Gastroesophageal sphincter (tissue), 4 donors: ENCODE results near the gene AXL. TPM values are rescaled to one million over a fixed set of nuclear protein-coding genes. Genes with fewer than 3 reads are reported as not detected.

Source experiments
- ATAC-seq: fragments of 150-250 bp; one replicate; pipeline ENCODE4 v1.9.1; 2016; ENCODE audit warnings: mild to moderate bottlenecking, moderate library complexity
- H3K27ac ChIP-seq, 4 donors: fragments of 200-600 bp; sonication (generic) in 3 of 4; 1 replicate in 3 of 4; 2 replicates in 1 of 4; pipeline ENCODE4 v1.5.1; 2016 to 2019
- H3K27me3 ChIP-seq: fragments of 200-600 bp; sonication (generic); one replicate; pipeline ENCODE4 v1.5.1; 2019
- H3K36me3 ChIP-seq, 2 donors: fragments of 200-600 bp; sonication (generic); one replicate each; pipeline ENCODE4 v1.5.1; 2019; ENCODE audit warnings: control low read depth in 1 of 2
- H3K4me1 ChIP-seq, 3 donors: fragments of 200-600 bp; sonication (generic); 1 replicate in 2 of 3; 2 replicates in 1 of 3; pipeline ENCODE4 v1.5.1; 2016 to 2019; ENCODE audit warnings: control low read depth in 2 of 3
- H3K4me3 ChIP-seq, 2 donors: fragments of 200-600 bp; sonication (generic); one replicate each; pipeline ENCODE4 v1.5.1; 2019; ENCODE audit warnings: mild to moderate bottlenecking in 1 of 2, moderate library complexity in 1 of 2
- H3K9me3 ChIP-seq, 3 donors: fragments of 200-600 bp; sonication (generic); one replicate each; pipeline ENCODE4 v1.5.1; 2017 to 2019; ENCODE audit warnings: control low read depth in 2 of 3
- EP300 ChIP-seq: sonication (generic); formaldehyde crosslinking; IDR thresholded peaks from one replicate; pipeline ENCODE4 v1.6.1; 2017; ENCODE audit warnings: antibody characterized with exemption, mild to moderate bottlenecking
- POLR2A ChIP-seq, 2 donors: fragments of 450-650 bp; IDR thresholded peaks; one replicate each; pipeline ENCODE4 v1.6.1; 2017; ENCODE audit warnings: antibody characterized with exemption in 2 of 2, mild to moderate bottlenecking in 2 of 2, moderate library complexity in 1 of 2
- POLR2AphosphoS5 ChIP-seq: sonication (generic); formaldehyde crosslinking; IDR thresholded peaks from one replicate; pipeline ENCODE4 v1.6.1; 2017; ENCODE audit warnings: antibody characterized with exemption
- WGBS, 2 donors: methylation state at CpG; one replicate each; pipeline ENCODE4 v1.1.5; 2018; ENCODE audit warnings: low coverage in 1 of 2; 5-methylcytosine and 5-hydroxymethylcytosine counted together
- total RNA-seq, 4 donors: library from RNA; depleted of rRNA; stranded (reverse); fragments of >200 nt; gene quantifications; one replicate each; pipeline ENCODE4 v1.1.0, GENCODE V29; 2016
- TF ChIP-seq, protein P1 (sequence below), 4 experiments: fragments of 200-600 bp in 2 of 4; fragments of 450-650 bp in 2 of 4; sonication (generic) in 1 of 4; IDR thresholded peaks; one replicate each; pipeline ENCODE4 v1.5.1; 2017 to 2019; ENCODE audit warnings: antibody characterized with exemption in 4 of 4, mild to moderate bottlenecking in 2 of 4, moderate library complexity in 2 of 4

Gene AXL
- total RNA-seq, 4 donors from 2014 or later, result 129 to 232 (median 166) TPM

DNA sequence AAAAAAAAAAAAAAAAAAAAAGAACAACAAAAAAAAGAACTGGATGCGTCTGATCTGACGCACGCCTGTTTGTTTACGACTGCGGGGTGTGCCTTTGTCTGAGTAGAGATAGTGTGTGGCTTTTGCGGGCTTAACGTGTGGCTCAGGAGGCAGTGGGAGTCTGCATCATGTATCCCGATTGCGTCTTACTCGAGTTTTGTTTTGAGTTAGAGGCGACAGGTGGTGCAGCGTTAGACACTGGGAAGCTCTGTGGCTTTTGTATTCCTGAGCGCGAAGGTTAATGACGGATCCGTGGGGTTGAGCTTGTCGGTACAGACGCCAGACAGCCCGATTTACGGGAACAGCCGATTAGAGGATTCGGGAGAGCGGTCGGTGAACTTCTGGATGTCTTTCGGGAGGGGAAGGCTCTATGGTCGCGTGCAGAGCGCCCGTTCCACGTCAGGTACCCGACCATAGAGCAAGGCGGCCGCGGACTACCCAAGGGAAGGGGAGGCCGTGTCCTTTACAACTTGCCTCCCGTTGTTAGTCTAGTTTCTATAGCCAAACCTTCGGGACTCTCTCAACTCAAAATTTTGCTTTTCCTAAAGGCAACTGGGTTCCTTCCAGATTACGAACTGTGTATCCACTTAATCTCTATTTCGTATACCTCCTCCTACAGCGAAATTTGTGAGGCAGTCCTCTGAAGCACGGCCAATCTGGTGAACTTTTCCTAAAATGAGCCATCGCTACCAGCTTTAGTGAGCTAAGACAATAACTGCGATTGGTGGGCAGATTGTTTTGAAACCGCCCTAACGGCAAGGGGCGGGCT lies 44.2 kb downstream of the AXL start:
- Histone ChIP-seq H3K4me1 (peaks cover 4 to 41% (median 27%) of the 10 kb centered on the region in 3 donors), H3K27ac (peak overlapping the region; percentile 97 to 99 (median 98)), H3K9me3 (no peaks in the 10 kb centered on the region), H3K36me3 (peaks cover 0 to 37% of the 10 kb centered on the region in 2 donors), H3K27me3 (no peaks in the 10 kb centered on the region), H3K4me3 (peak overlapping the region; percentile 67 to 74)
- TF ChIP-seq POLR2AphosphoS5, result peak; percentile 93
- TF ChIP-seq EP300, result no peak
- peak; percentile 81 to 86 for TF ChIP-seq POLR2A (IDR thresholded peaks at IDR 0.05)
- TF ChIP-seq, protein P1, sequence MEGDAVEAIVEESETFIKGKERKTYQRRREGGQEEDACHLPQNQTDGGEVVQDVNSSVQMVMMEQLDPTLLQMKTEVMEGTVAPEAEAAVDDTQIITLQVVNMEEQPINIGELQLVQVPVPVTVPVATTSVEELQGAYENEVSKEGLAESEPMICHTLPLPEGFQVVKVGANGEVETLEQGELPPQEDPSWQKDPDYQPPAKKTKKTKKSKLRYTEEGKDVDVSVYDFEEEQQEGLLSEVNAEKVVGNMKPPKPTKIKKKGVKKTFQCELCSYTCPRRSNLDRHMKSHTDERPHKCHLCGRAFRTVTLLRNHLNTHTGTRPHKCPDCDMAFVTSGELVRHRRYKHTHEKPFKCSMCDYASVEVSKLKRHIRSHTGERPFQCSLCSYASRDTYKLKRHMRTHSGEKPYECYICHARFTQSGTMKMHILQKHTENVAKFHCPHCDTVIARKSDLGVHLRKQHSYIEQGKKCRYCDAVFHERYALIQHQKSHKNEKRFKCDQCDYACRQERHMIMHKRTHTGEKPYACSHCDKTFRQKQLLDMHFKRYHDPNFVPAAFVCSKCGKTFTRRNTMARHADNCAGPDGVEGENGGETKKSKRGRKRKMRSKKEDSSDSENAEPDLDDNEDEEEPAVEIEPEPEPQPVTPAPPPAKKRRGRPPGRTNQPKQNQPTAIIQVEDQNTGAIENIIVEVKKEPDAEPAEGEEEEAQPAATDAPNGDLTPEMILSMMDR (IDR thresholded peaks at IDR 0.05), result no peak
- peak; percentile 8 for ATAC-seq
- WGBS, 2 donors, result 0% methylated on average over 9 to 27 of the region's 46 CpGs

DNA sequence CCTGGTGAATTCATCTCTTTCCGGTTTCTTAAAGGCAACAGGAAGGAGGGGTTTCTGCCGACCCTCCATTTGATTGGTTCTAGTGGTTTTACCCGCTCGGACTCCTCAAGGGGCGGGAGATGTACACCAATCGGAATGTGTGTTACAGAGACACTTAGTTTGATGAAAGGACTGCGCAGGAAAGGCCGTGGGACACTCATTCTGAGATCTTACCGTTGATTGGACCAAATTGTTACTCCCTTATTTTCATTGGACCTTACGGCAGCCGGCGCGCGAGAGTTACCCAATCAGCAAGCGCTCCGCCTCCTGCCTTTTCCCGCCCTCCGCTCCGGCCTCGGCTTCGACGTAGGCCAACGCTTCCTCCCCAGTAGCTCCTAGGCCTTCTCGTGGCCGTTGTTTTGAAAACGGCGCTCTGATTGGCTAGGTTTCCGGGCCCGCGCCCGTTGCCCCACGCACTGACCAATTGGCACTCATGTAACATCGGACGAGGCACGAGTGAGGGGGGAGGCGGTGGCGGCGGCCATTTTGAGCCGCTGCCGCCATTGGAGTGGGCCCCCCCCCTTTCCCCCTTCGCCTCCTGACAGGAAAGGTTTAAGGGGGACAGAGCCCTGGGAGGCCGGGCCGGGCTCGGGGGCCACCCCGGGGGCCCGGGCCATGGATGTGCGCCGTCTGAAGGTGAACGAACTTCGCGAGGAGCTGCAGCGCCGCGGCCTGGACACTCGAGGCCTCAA lies 45.0 kb downstream of the AXL start, which contains the start of gene HNRNPUL1:
Gene HNRNPUL1 (plus strand): TSS at position 523 of the 731 bp plus-strand sequence. CDS start 132 bp downstream, at position 655.
- H3K9me3 ChIP-seq, result no peaks in the 10 kb centered on the region
- peak; percentile 90 for ATAC-seq
- H3K27me3 ChIP-seq, result no peaks in the 10 kb centered on the region
- H3K4me3 ChIP-seq, result peak within 1 kb of the TSS; percentile 86 to 91
- H3K27ac ChIP-seq, result peak within 1 kb of the TSS; percentile 98 to 99 (median 98)
- TF ChIP-seq EP300 (no peak), POLR2A (IDR thresholded peaks at IDR 0.05) (peak in 1 of 2 donors; percentile 31), POLR2AphosphoS5 (peak; percentile 72)
- TF ChIP-seq, protein P1 (IDR thresholded peaks at IDR 0.05), result peak in 2 of 4 experiments; percentile 38 to 44
- peaks cover 4 to 43% (median 27%) of the 10 kb centered on the region in 3 donors for H3K4me1 ChIP-seq
- 0 to 1% methylated on average over 7 to 14 of the region's 55 CpGs for WGBS, 2 donors
- peaks cover 0 to 37% of the 10 kb centered on the region in 2 donors for H3K36me3 ChIP-seq

DNA sequence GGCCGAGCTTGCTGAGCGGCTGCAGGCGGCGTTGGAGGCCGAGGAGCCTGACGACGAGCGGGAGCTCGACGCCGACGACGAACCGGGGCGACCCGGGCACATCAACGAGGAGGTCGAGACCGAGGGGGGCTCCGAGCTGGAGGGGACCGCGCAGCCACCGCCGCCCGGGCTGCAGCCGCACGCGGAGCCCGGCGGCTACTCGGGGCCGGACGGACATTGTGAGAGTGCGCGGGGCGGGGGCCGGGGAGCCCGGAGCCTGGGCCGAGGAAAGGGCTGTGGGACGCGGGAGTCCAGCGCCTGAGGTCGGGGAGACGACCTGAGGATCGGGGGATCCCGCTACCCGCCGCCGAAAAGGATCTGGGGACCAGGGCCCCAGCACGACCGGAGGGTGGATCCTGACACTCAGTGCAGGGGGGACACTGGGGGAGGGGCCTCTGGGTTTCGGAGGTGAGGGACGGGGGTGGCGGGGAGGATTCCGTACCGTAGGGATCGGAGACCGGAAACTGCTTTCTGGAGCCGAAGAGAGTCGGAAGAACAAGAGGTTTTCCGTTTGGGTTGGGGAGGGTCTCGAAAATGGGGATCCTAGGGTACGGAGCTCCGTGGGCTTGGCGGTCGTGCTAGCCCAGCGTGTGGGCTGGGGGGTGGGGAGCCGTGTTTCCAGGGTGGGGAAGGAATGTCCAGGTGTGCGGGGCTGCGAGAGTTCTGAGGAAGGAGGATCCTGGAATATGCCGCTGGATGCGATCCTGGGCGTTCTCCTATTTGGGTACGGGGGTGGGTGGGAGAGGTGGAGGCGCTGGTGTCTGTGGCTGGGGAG lies 45.8 kb downstream of the AXL start:
- no peaks in the 10 kb centered on the region for H3K9me3 ChIP-seq
- TF ChIP-seq POLR2AphosphoS5 (no peak), POLR2A (IDR thresholded peaks at IDR 0.05) (peak in 1 of 2 donors; percentile 32), EP300 (no peak)
- TF ChIP-seq, protein P1 (IDR thresholded peaks at IDR 0.05), result peak in 1 of 4 experiments; percentile 2
- H3K4me1 ChIP-seq, result peaks cover 4 to 43% (median 27%) of the 10 kb centered on the region in 3 donors
- peak overlapping the region; percentile 86 to 91 for H3K4me3 ChIP-seq
- peak; percentile 0 for ATAC-seq
- no peaks in the 10 kb centered on the region for H3K27me3 ChIP-seq
- H3K36me3 ChIP-seq, result peaks cover 0 to 37% of the 10 kb centered on the region in 2 donors
- H3K27ac ChIP-seq, result peak overlapping the region; percentile 96 to 99 (median 98)
- 0 to 4% methylated on average over 4 to 6 of the region's 75 CpGs for WGBS, 2 donors

DNA sequence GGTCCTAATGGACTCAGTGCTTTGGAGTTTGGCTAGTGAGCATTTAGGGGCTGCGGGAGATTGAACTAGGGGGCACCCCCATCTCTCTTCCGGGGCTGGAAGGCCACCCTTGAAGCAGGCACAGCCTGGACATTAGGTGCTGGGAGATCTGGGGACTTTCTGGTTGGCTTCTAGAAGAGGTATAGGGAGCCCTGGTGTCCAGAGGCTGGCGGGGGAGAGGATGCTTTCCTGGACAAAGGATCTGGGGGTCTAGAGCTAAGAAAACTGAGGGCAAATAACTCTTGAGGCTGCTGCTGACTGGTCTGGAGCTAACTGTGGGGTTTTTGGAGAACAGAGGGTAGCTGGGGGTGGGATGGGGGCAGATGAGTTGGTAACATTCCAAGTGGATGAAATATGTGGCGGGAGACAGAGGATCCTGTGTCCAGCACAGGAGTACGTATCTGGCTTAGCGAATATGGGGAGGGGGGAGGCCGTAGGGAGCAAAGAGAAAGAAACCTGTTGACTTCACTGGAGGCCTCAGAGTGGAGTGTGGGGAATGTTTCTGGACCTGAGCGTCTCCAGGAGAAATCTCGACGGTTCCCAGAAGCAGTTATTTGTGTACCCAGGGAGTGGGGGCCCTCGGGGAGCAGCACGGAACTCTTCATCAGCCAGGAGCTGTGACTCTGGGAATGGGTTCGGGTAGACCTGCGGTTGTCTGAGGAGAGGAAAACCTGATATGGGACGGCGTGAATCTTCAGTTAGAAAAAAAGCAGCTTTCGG lies 46.6 kb downstream of the AXL start:
- TF ChIP-seq POLR2AphosphoS5 (peak; percentile 40), EP300 (no peak)
- peak overlapping the region; percentile 86 to 91 for H3K4me3 ChIP-seq
- no peak for ATAC-seq
- peaks cover 0 to 37% of the 10 kb centered on the region in 2 donors for H3K36me3 ChIP-seq
- peaks cover 4 to 43% (median 27%) of the 10 kb centered on the region in 3 donors for H3K4me1 ChIP-seq
- peak overlapping the region; percentile 96 to 99 (median 98) for H3K27ac ChIP-seq
- 9 to 20% methylated on average over 10 to 15 of the region's 17 CpGs for WGBS, 2 donors
- H3K27me3 ChIP-seq, result no peaks in the 10 kb centered on the region
- H3K9me3 ChIP-seq, result no peaks in the 10 kb centered on the region
